ENCODE data around the gene FNDC7.

- TF ChIP-seq CTCF (IDR thresholded peaks at IDR 0.05; ENCODE audit: low read depth, low read length) = no peak
- TF ChIP-seq EZH2phosphoT487 (IDR thresholded peaks at IDR 0.05; ENCODE audit: low read depth) = no peak
Observed at GRCh38 chr1:108777839-108778238, 65.1 kb downstream of the FNDC7 start.

Measured in OCI-LY3 (cell line).